ENCODE results near the gene VPS37C. TPM values are rescaled to one million over a fixed set of nuclear protein-coding genes. Genes with fewer than 3 reads are reported as not detected.
"Not testable (repeated sequence)": the region's sequence is repeated elsewhere in the genome, so short reads cannot be mapped to it uniquely, and the experiment has no call there.

Gene VPS37C
- total and polyA plus RNA-seq, 9 of the 15 experiments (the other 6 are each of a cell fraction or from before 2014, with no cell fraction given) = 0.62 to 29.8 (median 11.5) TPM

- peak; percentile 88 for TF ChIP-seq USF2 (CRISPR knock-in tag; IDR thresholded peaks at IDR 0.05)
- peak in 1 of 3 experiments; percentile 83; a peak in 3 of 6 replicates for TF ChIP-seq ZBTB11 (CRISPR knock-in tag; IDR thresholded peaks at IDR 0.05)
- TF ChIP-seq ZNF407 (IDR thresholded peaks at IDR 0.05; ENCODE audit: low read depth) = no peak
- TF ChIP-seq HIVEP1 (CRISPR knock-in tag; IDR thresholded peaks at IDR 0.05) = no peak
- TF ChIP-seq EHMT2 (IDR thresholded peaks at IDR 0.05) = no peak
Observed at GRCh38 chr11:61161190-61162091, at the start of gene VPS37C (continued).

- H3K9me1 ChIP-seq (ENCODE audit: control insufficient read depth, insufficient read depth, low read length); H3K36me3 ChIP-seq (ENCODE audit: control insufficient read depth, insufficient read depth, low read length); H3K9ac ChIP-seq (ENCODE audit: insufficient read depth in 1 of 2, low read depth in 2 of 2, low read length in 2 of 2); H3K79me2 ChIP-seq (ENCODE audit: control insufficient read depth, insufficient read depth, low read length); H3K27ac ChIP-seq (ENCODE audit: extremely low read depth, low read depth, low read length); H4K20me1 ChIP-seq (replicated peaks; ENCODE audit: control insufficient read depth, insufficient read depth, low read length); ATAC-seq; POLR2A ChIA-PET; H3K27me3 ChIP-seq (ENCODE audit: control insufficient read depth in 2 of 2, insufficient read depth in 2 of 2, low read length in 2 of 2); CTCF ChIA-PET (ENCODE audit: low intra/inter-chr PET ratio); H3K9me3 ChIP-seq (replicated peaks; ENCODE audit: control insufficient read depth, insufficient read depth, low read depth, low read length); H3K4me3 ChIP-seq; BruUV-seq (replicated peaks); DNase-seq (ENCODE audit: extremely low read depth in 1 of 4, low spot score in 3 of 4); in situ Hi-C loops (cut with MboI); intact Hi-C loops (cut with micrococcal nuclease); H3K4me1 ChIP-seq (replicated peaks in 1 of 2; ENCODE audit: control insufficient read depth in 2 of 2, insufficient read depth in 2 of 2, low read length in 2 of 2); H3K4me2 ChIP-seq (ENCODE audit: insufficient read depth, low read length); H2AFZ ChIP-seq (ENCODE audit: low read depth, low read length); FAIRE-seq: not testable (repeated sequence)
- no CpG with 5 or more reads among the region's 6 CpGs for WGBS (ENCODE audit: insufficient coverage, low coverage, missing lambda C conversion rate)
Observed at GRCh38 chr11:61210629-61211028, 49.4 kb upstream of the VPS37C start.
